LoVo (cell line): Measurements from ENCODE around the gene TPPP3.
"Not testable (repeated sequence)": the region's sequence is repeated elsewhere in the genome, so short reads cannot be mapped to it uniquely, and the experiment has no call there.

ENCODE experiments used
- DNase-seq: peaks from one replicate; pipeline ENCODE4 v3.0.0-alpha.2; 2016; ENCODE audit warnings: low spot score

TPPP3 gene

DNA sequence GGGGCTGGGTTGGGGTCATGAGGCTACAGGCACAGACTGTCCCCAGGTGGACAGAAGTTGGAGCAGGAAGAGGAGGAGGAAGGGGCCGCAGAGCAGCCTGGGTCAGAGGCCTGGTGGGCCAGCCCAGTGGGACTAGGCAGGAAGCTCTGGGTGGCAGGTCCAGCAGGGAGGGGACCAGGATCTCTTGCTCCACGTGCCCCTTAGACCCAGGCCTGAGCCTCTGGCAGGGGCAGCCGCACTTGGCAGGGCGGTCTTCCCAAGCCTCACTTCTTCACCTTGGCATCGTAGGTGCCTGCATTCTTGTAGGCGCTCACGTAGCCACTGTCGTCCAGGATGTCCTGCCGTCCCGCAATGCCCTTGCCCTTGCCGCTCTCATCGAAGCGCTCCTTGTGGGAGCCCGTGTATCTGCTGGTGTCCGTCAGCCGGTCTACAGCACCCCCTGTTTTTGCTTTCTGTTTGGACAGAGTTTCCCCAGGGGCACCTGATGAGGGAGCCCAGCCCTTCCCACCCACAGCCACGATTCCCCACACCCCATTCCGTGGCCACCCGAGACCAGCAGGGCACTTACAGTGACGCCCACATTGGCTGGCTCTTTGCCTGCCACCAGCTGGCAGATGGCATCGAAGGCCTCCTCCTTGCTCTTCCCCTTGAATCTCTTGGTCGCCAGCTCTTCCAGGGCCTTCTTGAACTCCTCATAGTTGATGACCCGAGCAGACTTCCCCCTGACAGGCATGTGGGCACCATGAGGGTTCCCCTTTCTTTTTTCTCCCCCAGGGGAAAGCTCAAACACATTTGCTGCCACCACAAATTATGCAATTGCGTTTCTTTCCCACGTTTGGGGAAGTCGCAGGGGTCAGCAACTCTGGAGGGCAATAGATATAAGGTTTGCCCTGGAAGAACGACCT, 3.1 kb downstream of the TPPP3 start:
- no peak for DNase-seq

DNA sequence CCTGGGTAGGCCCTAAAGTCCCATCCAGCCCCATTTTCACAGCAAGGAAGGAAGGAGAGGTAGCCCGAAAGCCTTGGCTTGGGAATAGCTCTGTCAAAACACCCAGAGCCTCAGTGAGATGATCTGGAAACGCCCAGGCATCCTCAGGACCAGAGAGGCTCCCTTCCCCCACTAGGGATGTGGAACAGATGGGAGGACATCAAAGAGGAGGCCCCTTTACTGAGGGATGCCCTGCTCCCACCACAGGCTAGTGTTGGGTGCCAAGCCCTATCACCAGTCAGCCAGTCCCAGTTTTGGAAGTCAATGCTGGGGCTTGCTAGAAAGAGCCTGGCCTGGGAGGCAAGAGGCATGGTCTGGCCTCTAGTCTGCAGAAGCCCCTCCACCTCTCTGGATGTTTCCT, 4.7 kb downstream of the TPPP3 start:
- no peak for DNase-seq

DNA sequence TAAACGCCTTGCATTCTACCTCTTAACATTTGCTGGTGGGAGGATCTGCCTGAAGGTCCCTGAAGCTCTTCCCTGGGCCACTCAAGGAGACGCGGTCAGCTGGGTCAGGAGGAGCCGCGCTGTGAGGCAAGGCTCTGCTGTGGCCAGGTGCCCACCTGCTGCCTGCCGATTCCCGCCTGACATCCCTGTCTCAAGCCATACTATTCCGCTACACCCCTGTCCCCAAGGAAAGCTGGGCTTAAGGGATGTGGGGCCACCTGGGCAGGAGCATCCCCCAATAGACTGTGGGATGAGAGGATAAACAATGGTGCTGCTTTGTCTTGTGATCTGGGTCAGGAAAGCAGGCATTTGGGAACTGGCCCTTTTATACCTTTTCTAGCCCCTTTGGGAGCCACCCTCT, 5.1 kb downstream of the TPPP3 start:
- DNase-seq: no peak

DNA sequence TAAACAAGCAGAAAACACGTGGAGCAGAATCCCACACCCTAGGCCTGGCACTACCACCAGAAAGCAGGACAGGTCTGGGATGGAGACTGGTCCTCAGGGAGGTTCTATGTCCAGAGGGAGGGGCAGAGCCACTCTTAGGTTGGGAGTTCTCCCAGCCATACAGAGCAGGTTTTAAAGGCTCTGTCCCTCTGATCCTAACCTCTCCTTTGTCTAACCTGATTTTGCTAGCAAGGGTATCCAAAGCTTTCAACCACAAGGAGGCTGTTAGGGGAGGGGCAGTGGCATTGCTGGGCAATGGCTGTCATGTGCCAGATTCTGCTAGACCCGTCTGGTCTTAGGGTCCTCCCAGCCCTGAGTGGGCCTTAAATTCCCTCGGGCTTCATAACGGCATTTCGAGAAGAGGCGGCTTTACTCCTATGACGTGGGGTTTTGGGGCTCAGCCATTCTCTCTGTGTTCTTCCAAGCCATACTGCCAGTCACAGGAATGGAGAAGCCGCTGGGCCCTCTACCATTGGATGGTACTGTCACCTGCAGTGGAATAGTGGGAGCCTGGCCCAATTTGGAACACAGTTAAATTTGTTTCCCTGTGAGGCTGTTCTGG, 5.7 kb downstream of the TPPP3 start:
- DNase-seq: no peak

DNA sequence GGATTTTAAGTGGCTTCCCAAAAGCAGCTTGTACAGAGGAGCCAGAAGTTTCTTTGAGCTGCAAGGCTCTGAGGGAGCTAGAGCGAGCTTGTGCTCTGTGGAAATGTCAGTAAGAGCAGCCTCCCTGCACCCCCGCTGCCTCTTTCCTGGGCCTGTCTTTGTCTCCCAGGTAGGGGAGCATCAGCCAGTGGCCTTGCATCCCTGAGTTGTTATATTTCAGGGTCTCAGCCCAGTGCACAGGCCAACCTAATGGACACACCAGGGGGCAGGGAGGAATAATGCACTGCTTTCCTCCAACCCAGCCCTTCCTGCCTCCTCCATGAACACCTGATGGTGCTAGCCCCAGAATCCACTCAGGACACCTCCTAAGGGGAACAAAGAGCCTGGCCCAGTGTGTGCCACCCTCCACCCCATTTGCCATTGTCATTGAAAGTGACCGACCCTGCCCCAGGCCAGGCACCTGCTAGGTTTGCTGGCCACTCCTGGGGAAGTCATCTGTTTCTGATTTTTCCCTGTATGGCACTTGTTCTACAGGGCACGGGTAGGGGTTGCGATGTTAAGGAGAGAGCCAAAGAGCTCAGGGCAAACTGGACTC, 6.3 kb downstream of the TPPP3 start:
- no peak for DNase-seq

DNA sequence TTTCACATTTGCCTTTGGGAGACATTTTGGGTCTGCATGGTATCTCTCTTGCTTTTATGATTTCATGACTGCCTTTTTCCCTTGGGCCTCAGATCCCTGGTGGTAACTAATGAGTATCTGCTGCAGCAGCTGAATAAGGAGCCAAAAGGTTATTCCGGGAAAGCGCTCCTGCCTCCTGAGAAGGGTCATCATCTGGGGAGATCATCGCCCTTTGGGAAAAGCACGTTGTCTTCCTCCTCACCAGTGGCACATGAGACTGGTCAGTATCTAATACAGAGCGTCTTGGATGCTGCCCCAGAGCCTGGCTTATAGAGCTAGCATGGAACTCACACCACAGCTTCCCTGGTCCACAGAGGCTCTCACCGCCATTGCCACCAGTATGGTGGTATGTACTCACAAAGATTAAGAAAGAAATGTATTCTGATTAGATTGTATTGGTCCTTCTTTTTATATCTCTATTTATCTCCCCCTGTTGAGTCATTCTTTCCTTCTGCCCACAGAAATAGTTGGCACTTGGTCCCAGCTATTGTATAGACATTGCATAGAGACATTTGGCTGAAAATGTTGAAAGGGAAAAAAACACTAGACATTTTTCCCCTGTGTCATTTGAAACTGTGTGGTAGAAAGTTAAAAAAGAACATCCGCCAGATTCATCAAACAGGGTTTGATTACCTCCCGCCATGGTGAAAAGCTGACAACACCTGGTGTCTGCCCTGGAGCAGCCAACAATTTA, 8.4 kb downstream of the TPPP3 start:
- no peak for DNase-seq

DNA sequence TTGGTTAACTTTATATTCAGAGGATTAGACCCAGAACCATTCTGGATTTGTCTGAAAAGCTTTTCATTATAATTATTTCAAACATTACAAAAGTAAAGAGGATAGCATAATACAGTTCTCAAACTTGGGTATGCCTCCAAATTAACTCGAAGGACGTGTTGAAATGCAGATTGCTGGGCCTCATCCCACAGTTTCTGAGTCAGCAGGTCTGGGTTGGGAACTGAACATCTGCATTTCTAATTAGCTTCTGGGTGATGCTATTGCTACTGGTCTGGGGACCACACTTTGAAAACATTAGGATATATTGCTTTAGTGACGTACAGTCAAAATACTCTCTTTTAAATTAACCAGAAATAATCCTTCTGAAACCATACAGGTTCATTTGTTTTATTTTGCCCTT, 10.0 kb downstream of the TPPP3 start:
- no peak for DNase-seq

DNA sequence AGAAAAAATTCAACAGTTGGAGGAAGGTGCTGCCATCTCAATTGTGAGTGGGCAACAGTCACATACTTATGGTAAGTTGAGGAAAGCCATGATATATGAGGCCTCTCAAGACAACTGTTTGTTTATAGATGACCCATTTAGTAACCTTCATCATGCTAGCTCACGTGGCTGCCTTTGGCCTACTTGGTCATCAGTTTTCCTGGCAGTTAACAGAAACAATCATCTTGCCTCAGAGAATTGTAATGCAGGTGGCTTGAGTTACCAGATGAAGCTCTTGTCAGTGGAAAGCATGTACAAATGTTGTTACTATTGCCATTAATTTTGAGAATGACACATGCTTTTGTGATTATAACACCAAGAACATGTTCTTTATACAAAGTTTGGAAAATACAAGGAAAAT, 14.7 kb downstream of the TPPP3 start:
- DNase-seq: no peak

DNA sequence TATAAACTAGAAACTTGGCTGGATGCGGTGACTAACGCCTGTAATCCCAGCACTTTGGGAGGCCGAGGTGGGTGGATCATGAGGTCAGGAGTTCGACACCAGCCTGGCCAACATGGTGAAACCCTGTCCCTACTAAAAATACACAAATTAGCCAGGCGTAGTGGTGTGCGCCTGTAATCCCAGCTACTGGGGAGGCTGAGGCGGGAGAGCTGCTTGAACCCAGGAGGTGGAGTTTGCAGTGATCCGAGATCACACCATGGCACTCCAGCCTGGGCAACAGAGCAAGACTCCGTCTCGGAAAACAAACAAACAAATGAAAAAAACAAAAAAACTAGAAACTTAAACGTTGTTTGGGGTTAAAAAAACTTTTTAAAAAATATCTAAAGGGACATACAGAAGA, 17.3 kb downstream of the TPPP3 start:
- not testable (repeated sequence) for DNase-seq

DNA sequence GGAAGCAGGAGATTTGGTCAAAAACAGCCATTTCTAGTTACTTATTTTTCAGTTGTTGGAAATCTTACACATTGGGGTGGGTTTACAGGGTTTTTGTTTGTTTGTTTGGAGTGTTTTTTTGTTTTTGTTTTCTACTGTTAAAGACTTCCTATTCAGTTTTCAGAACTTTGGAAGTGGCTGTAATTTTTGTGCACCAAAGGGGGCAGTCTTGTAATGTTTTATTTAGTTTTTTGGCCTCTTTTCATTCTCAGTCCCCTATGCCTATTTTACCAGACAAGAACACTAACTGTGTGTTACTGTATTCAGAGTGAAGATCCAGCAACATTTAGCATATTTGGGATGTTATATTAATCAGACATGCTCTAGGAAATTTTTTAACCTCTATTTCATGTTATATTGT, 20.6 kb downstream of the TPPP3 start:
- no peak for DNase-seq

DNA sequence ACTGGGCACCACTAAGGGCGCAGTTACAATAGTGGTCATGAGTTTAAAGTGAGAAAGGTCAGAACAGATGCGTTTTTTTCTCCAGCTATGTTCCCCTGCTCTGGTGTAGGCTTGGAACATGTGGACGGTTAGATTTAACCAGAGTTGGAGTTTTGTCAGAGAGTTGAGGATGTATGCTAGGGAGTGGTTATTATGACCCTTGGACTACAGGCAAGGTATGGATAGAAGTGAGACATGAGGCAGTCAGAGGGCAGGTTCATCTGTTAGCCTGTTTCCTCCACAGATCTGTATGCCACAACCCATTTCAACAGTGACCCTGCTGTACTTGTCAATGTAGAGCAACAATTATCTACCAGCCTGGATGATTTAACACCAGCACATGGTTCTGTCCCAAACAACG, 22.6 kb downstream of the TPPP3 start:
- DNase-seq: peak; percentile 24

DNA sequence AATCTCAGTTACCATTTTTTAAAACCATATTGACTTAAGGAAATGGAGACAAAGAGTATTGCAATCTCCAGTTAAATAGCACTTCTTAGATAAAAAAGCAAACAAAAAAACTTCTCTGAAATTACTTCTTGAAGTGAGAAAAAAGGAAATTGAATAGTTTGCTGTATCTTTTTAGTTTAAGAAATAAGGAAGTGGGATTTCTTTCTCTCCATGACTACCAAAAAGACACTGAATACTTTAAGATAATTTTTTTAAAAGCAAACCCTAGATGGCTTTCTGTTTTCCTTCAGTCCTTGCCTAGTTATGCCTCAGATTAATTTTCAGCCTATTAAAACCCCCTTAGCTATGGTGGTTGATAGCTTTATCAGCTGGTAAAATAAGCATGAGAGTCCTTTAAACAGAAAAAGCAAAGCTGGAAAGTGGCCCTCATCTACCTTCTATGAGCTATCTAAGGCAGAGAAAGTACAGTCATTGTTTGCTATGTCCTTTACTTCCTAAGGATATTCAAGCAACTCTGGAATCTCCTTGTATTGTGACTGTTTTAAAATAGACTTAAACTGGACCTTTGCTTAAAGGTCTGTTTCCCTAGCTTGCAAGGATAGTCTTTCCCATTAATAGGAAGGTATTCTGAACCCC, 28.6 kb downstream of the TPPP3 start:
- no peak for DNase-seq

DNA sequence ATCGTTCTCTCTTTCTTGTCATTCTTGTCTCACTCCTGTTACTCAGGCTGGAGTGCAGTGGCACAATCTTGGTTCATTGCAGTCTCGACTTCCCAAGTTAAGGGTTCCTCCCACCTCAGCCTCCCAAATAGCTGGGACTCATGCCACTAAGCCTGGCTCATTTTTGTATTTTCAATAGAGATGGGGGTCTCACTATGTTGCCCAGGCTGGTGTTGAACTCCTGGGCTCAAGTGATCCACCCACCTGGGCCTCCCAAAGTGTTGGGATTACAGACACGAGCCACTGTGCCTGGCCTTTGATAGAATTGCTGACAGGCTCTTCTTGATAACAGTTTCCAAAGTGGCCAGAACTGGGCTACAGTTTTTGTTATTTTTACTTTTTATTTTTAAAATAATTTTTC, 32.3 kb downstream of the TPPP3 start:
- no peak for DNase-seq

DNA sequence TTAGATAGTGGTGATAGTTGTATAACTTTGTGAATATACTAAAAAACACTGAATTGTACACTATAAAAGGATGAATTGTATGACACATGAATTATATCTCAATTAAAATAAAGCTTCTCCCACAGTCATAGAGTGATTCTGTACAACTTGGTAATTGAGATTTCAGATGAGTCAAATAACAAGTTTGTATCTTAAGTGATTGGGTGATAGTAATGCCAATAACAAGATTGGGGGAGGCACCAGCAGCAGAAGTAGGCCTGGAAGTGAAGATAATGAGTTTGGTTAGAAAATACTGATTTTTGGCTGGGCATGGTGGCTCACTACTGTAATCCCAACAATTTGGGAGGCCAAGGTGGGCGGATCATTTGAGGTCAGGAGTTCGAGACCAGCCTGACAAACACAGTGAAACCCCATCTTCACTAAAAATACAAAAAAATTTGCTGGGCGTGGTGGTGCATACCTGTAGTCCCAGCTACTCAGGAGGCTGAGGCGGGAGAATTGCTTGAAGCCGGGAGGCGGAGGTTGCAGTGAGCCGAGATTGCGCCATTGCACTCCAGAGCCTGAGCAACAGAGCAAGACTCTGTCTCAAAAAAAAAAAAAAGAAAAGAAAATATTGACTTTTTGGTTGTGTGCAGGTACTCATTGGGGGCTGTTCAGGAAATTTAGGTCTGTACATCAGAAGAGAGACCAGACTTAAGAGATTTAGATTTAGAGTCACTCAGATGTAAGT, 33.6 kb downstream of the TPPP3 start:
- not testable (repeated sequence) for DNase-seq

DNA sequence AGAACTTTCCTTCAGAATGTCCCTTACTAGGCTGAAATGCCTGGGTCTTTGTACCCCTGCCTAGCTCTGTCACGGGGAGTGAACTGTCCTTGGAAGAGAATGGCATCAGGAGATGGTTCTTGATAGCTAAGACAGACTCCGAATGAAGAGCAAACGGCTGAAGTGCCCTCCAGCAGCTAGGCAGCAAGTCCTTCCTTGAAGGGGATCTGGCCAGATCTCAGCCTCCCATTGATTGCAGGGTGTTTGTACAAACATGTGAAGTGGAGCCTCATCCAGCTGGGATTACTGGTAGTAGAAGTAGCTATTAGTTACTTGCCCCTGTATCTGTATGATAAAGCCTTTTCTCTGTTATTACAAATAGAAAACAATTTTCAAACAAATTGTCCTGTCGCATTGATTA, 35.7 kb downstream of the TPPP3 start:
- DNase-seq: no peak

DNA sequence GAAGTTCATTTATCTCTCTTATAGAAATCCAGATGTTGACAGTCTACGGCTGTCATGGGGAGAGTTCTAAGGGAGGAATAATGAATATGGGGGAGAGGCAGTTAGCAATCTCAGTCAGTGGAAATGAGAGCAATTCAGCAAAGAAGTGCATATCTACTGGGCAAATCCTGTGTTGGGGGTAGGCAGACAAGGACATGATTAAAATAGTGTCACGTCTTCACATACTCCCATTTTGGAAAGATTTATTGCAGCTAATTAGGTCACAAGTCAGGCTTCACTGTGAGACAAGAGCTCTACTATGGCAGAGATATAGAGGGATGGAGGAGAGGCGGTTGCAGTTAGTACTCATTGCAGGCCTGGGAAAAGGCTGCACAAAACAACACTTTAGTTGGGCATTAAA, 36.9 kb downstream of the TPPP3 start:
- DNase-seq: no peak

DNA sequence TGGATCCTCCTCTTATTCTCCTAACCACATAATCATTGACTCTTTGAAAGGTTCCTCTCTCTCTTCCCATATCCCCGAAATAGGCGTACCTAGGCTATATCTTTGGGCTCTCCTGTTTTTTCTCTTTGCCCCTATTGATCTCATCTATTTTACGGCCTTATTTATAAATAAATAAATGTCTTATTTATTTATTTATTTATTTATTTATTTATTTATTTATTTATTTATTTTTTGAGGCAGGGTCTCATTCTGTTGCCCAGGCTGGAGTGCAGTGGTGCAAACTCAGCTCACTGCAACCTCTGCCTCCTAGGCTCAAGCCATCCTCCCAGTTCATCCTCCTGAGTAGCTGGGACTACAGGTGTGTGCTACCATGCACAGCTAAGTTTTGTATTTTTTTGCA, 40.8 kb downstream of the TPPP3 start:
- DNase-seq: not testable (repeated sequence)

DNA sequence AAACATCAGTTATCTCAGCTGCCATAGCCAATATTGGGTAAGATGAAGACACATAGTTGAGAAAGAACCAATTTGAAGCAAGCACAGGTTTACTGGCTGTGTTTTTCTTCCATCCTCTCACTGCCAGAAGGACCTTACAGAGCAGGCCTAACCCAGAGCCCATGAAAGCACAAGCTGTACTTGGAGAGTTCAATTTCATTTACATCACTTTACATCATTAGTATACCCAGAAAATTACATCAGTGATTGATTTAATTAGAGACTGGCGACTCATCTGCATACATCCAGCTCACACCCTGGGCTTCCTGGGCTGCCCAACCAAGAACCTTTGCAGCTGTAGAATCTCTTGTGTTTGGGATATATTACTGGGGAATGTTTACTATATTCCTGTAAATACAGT, 43.0 kb downstream of the TPPP3 start:
- DNase-seq: no peak

DNA sequence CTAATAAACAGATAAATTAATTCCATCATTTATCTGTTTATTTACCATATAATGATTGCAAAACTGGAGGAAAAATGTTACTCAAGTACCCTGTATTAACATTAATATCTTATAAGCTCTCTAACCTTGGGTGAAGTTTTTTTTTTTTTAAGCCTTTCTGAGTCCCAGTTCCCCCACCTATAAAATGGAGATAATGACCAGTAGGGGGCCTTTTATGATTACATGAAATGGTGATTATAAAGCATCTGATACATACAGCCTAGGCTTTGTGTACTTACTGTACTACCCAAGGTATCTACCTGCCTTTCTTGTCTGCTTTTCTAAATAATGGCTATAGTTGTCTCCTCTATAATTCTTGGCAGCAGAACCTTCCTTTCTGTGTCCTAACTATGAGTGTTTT, 44.1 kb downstream of the TPPP3 start:
- peak; percentile 54 for DNase-seq

DNA sequence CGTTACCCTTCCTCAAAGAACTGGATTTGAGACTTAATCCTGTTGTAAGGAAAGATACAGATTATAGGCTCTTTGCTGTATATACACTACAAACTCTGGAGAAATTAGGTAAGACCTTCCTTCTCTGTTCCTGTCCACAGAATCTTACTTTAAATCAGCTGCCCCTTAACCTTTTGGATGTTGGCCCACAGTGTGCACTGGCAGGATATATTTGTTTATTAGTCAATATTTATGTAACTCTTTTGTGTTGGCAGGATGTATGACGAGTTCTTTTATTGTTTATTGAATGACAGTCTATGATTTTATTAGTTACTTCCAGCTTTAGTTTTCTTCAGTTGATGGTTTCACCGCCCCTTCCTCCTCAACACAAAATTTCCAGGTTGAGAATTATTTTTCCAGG, 47.0 kb downstream of the TPPP3 start:
- DNase-seq: no peak

DNA sequence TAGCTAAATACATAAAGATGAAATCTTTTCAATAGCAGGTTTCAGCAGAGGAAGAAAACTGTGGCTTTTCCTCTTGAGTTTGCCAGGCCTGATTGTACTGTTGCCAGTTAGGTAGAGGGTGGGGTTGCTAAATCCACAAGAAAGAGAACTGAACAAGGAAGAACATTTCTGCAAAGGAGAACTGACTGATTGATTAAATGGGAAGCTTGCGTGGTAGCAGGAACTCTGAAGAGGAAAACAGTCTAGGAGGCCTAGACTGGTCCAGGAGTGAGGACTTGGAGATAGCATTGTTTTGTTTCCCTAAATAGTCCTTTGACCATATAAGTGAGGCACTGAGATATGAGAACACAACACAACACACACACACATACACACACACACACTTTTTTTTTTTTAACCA, 47.9 kb downstream of the TPPP3 start:
- no peak for DNase-seq

DNA sequence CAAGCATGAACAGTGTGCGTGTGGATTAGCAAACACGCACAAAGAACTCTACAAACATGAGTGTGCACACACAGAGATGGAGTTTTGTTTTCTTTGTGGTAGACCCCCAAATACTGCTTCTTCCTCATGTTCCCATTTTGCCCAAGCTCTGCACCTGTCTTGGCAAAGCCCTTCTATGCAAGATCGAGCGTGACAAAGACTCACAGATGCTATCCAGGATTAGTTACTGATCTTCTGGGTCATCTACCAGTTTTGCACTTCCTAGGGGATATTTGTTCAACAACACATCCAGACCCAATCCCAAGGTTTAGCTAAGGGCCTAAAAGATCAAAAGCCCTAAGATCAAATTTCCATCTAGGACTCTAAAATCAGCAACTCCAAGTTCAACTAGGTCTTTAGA, 50.7 kb downstream of the TPPP3 start:
- no peak for DNase-seq
